Mucosa of rectum (tissue), 2 donors: ENCODE data around the gene IFIT2.

Experiments
- H3K27ac ChIP-seq, 2 donors: one replicate each; pipeline ENCODE4 v1.7.0; 2013; ENCODE audit warnings: inconsistent platforms in 2 of 2, low read depth in 2 of 2, low read length in 2 of 2
- H3K27me3 ChIP-seq, 2 donors: one replicate each; pipeline ENCODE4 v1.7.0; 2013; ENCODE audit warnings: low read length in 2 of 2; ENCODE audit not compliant: control insufficient read depth in 2 of 2, insufficient read depth in 2 of 2
- H3K36me3 ChIP-seq, 2 donors: one replicate each; pipeline ENCODE4 v1.7.0; 2013; ENCODE audit warnings: low read length in 2 of 2; ENCODE audit not compliant: control insufficient read depth in 2 of 2, insufficient read depth in 2 of 2
- H3K4me1 ChIP-seq, 2 donors: one replicate each; pipeline ENCODE4 v1.7.0; 2013; ENCODE audit warnings: low read length in 2 of 2, mild to moderate bottlenecking in 1 of 2; ENCODE audit not compliant: control insufficient read depth in 2 of 2, insufficient read depth in 2 of 2
- H3K4me3 ChIP-seq, 2 donors: one replicate each; pipeline ENCODE4 v1.7.0; 2013; ENCODE audit warnings: low read length in 2 of 2
- H3K9ac ChIP-seq, 2 donors: one replicate each; pipeline ENCODE4 v1.7.0; 2013; ENCODE audit warnings: low read length in 2 of 2, low read depth in 1 of 2, mild to moderate bottlenecking in 1 of 2
- H3K9me3 ChIP-seq, 2 donors: one replicate each; pipeline ENCODE4 v1.7.0; 2013; ENCODE audit warnings: low read length in 2 of 2; ENCODE audit not compliant: control insufficient read depth in 2 of 2
- donor health status: healthy.
- donor health status: Normal muscosa, but diverticular disease.

The IFIT2 gene

DNA sequence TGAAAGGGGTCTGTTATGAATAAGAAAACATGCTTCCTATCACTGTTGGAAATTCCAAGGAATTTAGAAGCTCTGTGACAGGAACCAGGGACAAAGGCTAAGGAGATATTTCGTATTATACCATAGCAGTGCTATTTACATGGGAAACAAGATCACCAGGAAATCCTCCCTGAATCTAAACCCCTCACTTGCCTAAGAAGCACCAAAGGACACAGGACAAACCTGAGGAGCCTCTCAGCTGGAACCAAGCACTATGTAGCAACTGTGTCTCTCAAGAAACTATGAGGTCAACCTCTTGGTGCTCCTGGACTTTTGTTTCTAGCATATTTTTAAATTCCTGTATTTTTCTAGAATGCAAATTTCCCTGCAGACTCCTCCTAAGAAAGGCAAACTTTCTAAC, 55.2 kb downstream of the IFIT2 start:
- Histone ChIP-seq H3K27ac (no peak overlapping the region), H3K4me1 (peaks cover 4% of the 10 kb centered on the region in 2 donors), H3K36me3 (no peaks in the 10 kb centered on the region), H3K4me3 (no peak overlapping the region), H3K9ac (no peak overlapping the region), H3K27me3 (no peaks in the 10 kb centered on the region), H3K9me3 (no peaks in the 10 kb centered on the region)

DNA sequence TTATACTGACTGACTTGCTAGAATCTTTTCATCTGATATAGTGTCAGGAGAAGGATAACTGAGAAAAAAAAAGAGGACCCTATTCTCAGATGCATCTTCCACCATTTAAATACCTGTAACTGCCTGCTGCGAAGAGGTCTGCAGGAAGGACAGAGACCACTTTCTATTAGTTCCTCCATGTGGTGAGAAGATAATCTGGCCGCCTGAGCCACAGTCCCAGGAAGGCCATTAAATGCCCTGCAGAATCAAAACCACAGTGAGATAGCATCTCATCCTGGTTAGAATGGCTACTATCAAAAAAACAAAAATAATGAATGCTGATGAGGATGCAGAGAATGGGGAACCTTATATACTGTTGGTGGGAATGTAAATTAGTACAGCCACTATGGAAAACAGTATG, 56.1 kb downstream of the IFIT2 start:
- no peak overlapping the region for H3K4me3 ChIP-seq

More for the DNA sequence above, 56.1 kb downstream of the IFIT2 start:
- no peaks in the 10 kb centered on the region for H3K9me3 ChIP-seq
- H3K36me3 ChIP-seq = no peaks in the 10 kb centered on the region
- no peaks in the 10 kb centered on the region for H3K27me3 ChIP-seq
- H3K4me1 ChIP-seq = no peaks in the 10 kb centered on the region
- H3K9ac ChIP-seq = no peak overlapping the region
- H3K27ac ChIP-seq = no peak overlapping the region
